Lung (tissue), 12 donors: ENCODE results near the gene ZNF678. TPM values are rescaled to one million over a fixed set of nuclear protein-coding genes. Genes with fewer than 3 reads are reported as not detected.

Experiments
- ATAC-seq: fragments of 200-7000 bp; cut with Tn5 transposase; one replicate; pipeline ENCODE4 v1.9.1; 2020; ENCODE audit warnings: moderate number of reproducible peaks; ENCODE audit not compliant: insufficient read depth, low FRiP score
- DNase-seq, 3 donors: peaks; one replicate each; pipeline ENCODE4 v3.0.0-alpha.2; 2013 to 2017
- H3K27ac ChIP-seq, 2 donors: one replicate each; pipeline ENCODE4 v1.5.1; 2013; ENCODE audit warnings: mild to moderate bottlenecking in 2 of 2, moderate library complexity in 2 of 2, control low read depth in 1 of 2, inconsistent platforms in 1 of 2, low read depth in 1 of 2, low read length in 1 of 2
- H3K27me3 ChIP-seq, 3 donors: one replicate each; pipeline ENCODE4 v1.5.1; 2013; ENCODE audit warnings: low read length in 2 of 3; ENCODE audit not compliant: control insufficient read depth in 3 of 3, insufficient read depth in 3 of 3
- H3K36me3 ChIP-seq, 4 donors: one replicate each; pipeline ENCODE4 v1.5.1; 2013; ENCODE audit warnings: low read length in 4 of 4, mild to moderate bottlenecking in 1 of 4, moderate library complexity in 1 of 4; ENCODE audit not compliant: control insufficient read depth in 4 of 4, insufficient read depth in 4 of 4
- H3K4me1 ChIP-seq, 5 donors: one replicate each; pipeline ENCODE4 v1.5.1; 2013; ENCODE audit warnings: low read length in 5 of 5, mild to moderate bottlenecking in 2 of 5, moderate library complexity in 1 of 5; ENCODE audit not compliant: control insufficient read depth in 5 of 5, insufficient read depth in 5 of 5
- H3K4me3 ChIP-seq: one replicate; pipeline ENCODE4 v1.5.1; 2013; ENCODE audit warnings: mild to moderate bottlenecking, control low read depth, moderate library complexity
- H3K9ac ChIP-seq, 2 donors: one replicate each; pipeline ENCODE4 v1.5.1; 2013; ENCODE audit warnings: low read length in 2 of 2, control low read depth in 1 of 2; ENCODE audit not compliant: insufficient read depth in 1 of 2
- H3K9me3 ChIP-seq, 4 donors: one replicate each; pipeline ENCODE4 v1.5.1; 2013; ENCODE audit warnings: low read length in 3 of 4, mild to moderate bottlenecking in 1 of 4, moderate library complexity in 1 of 4; ENCODE audit not compliant: control insufficient read depth in 4 of 4, insufficient read depth in 3 of 4
- WGBS, 2 donors: extraction: QIAGEN DNeasy Blood & Tissue Kit; methylation state at CpG; one replicate each; pipeline ENCODE4 v1.1.7; 2013; 5-methylcytosine and 5-hydroxymethylcytosine counted together
- polyA plus RNA-seq, 2 donors: library from polyadenylated mRNA; stranded (reverse); fragments of 200-250 nt; gene quantifications; one replicate each; pipeline ENCODE4 v1.2.1, GENCODE V29; 2013
- total RNA-seq, 2 donors: library from RNA; depleted of rRNA in 1 of 2; stranded (reverse); fragments of >200 nt in 1 of 2; gene quantifications; one replicate each; pipeline ENCODE4 v1.2.1, GENCODE V29; 2014 to 2021
- TF ChIP-seq, protein P1 (sequence below): IDR thresholded peaks from 2 replicates; pipeline ENCODE4 v1.5.1; 2012; ENCODE audit warnings: mild to moderate bottlenecking; ENCODE audit errors: control extremely low read depth, extremely low read depth
- donor health status: control.
- donor health status: control.
- donor health status: Bipolar disorder and iron deficiency.
- donor health status: healthy.
- donor health status: DM: yes; HTN: yes; CAD: no.

ZNF678 gene
- total and polyA plus RNA-seq, 4 donors = 1.8 to 50.7 (median 4.7) TPM

DNA sequence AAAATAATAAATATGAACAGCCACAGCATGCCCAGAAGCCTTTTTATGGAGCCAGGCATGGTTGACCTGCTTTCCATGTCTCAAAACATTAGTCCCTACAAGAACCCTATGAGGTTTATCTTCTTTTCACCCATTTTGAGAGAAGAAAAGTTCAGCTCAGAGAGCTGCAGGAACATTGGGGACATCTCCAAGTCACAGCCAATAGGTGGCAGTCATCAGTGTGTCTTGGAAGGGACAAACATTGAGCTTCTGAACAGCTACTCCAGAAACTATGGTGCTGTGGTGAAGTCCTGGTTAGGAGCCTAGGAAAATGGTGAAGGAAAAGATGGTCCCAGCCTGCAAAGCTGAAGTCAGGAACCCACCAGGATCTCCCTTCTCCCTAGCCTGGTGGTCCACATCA lies 98.1 kb downstream of the ZNF678 start:
- TF ChIP-seq, protein P1, sequence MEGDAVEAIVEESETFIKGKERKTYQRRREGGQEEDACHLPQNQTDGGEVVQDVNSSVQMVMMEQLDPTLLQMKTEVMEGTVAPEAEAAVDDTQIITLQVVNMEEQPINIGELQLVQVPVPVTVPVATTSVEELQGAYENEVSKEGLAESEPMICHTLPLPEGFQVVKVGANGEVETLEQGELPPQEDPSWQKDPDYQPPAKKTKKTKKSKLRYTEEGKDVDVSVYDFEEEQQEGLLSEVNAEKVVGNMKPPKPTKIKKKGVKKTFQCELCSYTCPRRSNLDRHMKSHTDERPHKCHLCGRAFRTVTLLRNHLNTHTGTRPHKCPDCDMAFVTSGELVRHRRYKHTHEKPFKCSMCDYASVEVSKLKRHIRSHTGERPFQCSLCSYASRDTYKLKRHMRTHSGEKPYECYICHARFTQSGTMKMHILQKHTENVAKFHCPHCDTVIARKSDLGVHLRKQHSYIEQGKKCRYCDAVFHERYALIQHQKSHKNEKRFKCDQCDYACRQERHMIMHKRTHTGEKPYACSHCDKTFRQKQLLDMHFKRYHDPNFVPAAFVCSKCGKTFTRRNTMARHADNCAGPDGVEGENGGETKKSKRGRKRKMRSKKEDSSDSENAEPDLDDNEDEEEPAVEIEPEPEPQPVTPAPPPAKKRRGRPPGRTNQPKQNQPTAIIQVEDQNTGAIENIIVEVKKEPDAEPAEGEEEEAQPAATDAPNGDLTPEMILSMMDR = no peak
- DNase-seq = no peak
- Histone ChIP-seq H3K9ac (no peak overlapping the region), H3K27me3 (no peaks in the 10 kb centered on the region), H3K27ac (no peak overlapping the region), H3K36me3 (peaks cover 3 to 24% (median 13%) of the 10 kb centered on the region in 4 donors), H3K9me3 (peaks cover 28 to 65% (median 47%) of the 10 kb centered on the region in 4 donors), H3K4me1 (no peaks in the 10 kb centered on the region), H3K4me3 (no peak overlapping the region)
- no peak for ATAC-seq

DNA sequence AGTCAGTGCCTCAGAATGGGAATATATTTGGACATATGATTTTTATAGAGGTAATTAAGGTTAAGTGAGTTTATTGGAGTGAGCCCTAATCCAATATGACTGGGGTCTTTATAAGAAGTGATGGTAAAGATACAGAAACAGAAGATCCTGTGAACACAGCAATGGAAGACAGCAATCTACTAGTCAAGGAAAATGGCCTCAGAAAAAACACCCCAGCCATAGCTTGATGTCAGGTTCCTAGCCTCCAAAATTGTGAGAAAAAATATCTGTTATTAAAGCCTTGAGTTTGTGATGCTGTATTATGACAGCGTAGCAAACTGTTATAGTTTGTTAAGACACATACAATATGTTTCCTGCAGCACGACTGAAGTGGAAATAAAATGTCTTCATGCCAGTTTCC lies 99.6 kb downstream of the ZNF678 start:
- ATAC-seq = no peak
- TF ChIP-seq, protein P1 = no peak
- Histone ChIP-seq H3K36me3 (peaks cover 3 to 21% (median 11%) of the 10 kb centered on the region in 4 donors), H3K27ac (no peak overlapping the region), H3K27me3 (no peaks in the 10 kb centered on the region), H3K4me3 (no peak overlapping the region), H3K4me1 (no peaks in the 10 kb centered on the region), H3K9me3 (peaks cover 21 to 66% (median 45%) of the 10 kb centered on the region in 4 donors), H3K9ac (no peak overlapping the region)
- 92 to 97% methylated on average over 2 of the region's 2 CpGs for WGBS, 2 donors
- DNase-seq = no peak

DNA sequence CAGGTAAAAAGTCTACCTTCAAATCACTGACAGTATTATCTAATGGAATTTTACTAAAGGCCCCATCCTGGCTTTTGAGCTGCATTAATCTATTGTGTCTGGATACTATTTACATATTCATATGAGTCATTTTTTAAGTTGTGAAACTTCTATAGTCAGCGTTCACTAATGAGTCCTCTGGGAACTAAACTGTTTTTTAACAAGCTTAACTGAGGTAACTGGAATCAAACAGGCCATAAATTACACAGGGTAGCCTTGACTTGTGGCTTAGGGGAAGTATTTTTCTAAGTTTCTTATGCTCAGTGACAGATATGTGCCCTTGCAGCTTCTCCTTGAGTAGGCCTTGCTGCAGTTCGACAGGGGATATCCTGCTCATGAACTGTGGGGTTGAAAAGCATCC lies 102.9 kb downstream of the ZNF678 start:
- DNase-seq = no peak
- peaks cover 7 to 68% (median 47%) of the 10 kb centered on the region in 4 donors for H3K9me3 ChIP-seq
- H3K27me3 ChIP-seq = no peaks in the 10 kb centered on the region
- no peak overlapping the region for H3K9ac ChIP-seq
- no peak for ATAC-seq
- no peak overlapping the region for H3K27ac ChIP-seq
- H3K4me3 ChIP-seq = no peak overlapping the region
- H3K4me1 ChIP-seq = no peaks in the 10 kb centered on the region
- TF ChIP-seq, protein P1 = no peak
- 92 to 94% methylated on average over 2 of the region's 2 CpGs for WGBS, 2 donors
- peaks cover 2 to 15% (median 7%) of the 10 kb centered on the region in 4 donors for H3K36me3 ChIP-seq

DNA sequence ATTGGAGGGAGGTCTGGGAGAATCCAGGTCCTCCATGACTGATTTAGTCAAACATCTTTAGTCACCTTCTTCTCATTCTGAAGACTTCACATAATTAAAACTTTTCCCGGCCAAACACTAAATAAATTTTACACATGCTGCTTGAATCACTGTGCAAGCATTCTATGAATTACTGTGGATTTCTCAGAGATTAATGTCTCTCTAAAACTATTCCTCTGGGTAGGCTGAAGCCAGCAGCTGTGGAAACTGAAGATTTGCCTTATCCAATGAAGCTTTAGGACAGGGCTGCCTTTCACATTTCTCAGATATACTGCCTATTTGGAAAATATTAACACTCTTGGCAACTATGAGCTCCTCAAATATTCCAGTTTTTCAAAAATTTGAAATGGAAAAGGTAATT lies 110.1 kb downstream of the ZNF678 start:
- ATAC-seq (no peak), DNase-seq (no peak)
- H3K4me3 ChIP-seq = no peak overlapping the region
- H3K27me3 ChIP-seq = no peaks in the 10 kb centered on the region
- H3K36me3 ChIP-seq = no peaks in the 10 kb centered on the region
- no peak overlapping the region for H3K27ac ChIP-seq
- H3K9me3 ChIP-seq = peaks cover 0 to 49% (median 29%) of the 10 kb centered on the region in 4 donors
- H3K4me1 ChIP-seq = no peaks in the 10 kb centered on the region
- TF ChIP-seq, protein P1 = no peak
- no peak overlapping the region for H3K9ac ChIP-seq
- 99 to 100% methylated on average over 1 of the region's 1 CpG for WGBS, 2 donors
